ENCODE data around the gene MAP1B. TPM values are rescaled to one million over a fixed set of nuclear protein-coding genes. Genes with fewer than 3 reads are reported as not detected.

Gene MAP1B
- total RNA-seq, 1 experiment from 2014 or later: 8.9 TPM

DNA sequence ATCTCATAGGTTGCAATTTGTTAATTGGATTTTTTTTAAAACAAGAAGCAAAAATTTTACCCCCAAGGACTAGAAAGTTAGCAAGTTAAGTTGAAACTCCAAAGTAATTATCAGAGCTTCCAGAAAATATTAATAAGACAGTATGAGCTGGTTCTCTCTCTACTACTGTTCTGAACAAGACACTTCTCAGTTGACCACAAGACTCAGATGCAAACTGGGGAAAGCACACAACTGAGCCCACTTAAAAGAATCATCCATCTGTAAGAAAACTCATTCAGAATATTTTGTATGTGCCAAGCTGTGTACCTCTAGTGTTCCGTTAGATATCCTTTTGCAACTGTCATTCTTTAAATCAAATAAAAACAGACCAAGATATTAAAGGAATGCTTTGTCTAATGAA is 60.0 kb downstream of the MAP1B start:
- H3K36me3 ChIP-seq (ENCODE audit: control insufficient read depth in 1 of 2, insufficient read depth in 2 of 2, low read length in 2 of 2): no peaks in the 10 kb centered on the region
- no peak overlapping the region for H3K4me3 ChIP-seq (replicated peaks in 1 of 2; ENCODE audit: low read depth in 1 of 2, low read length in 2 of 2)
- H3K27me3 ChIP-seq (ENCODE audit: insufficient read depth, low read length): no peaks in the 10 kb centered on the region
- no TSS peak for BruUV-seq (replicated peaks)
- ATAC-seq: no peak
- no peaks in the 10 kb centered on the region for H4K20me1 ChIP-seq (ENCODE audit: insufficient read depth)
- TF ChIP-seq, protein P1, sequence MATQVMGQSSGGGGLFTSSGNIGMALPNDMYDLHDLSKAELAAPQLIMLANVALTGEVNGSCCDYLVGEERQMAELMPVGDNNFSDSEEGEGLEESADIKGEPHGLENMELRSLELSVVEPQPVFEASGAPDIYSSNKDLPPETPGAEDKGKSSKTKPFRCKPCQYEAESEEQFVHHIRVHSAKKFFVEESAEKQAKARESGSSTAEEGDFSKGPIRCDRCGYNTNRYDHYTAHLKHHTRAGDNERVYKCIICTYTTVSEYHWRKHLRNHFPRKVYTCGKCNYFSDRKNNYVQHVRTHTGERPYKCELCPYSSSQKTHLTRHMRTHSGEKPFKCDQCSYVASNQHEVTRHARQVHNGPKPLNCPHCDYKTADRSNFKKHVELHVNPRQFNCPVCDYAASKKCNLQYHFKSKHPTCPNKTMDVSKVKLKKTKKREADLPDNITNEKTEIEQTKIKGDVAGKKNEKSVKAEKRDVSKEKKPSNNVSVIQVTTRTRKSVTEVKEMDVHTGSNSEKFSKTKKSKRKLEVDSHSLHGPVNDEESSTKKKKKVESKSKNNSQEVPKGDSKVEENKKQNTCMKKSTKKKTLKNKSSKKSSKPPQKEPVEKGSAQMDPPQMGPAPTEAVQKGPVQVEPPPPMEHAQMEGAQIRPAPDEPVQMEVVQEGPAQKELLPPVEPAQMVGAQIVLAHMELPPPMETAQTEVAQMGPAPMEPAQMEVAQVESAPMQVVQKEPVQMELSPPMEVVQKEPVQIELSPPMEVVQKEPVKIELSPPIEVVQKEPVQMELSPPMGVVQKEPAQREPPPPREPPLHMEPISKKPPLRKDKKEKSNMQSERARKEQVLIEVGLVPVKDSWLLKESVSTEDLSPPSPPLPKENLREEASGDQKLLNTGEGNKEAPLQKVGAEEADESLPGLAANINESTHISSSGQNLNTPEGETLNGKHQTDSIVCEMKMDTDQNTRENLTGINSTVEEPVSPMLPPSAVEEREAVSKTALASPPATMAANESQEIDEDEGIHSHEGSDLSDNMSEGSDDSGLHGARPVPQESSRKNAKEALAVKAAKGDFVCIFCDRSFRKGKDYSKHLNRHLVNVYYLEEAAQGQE (IDR thresholded peaks at IDR 0.05; ENCODE audit: low read depth): no peak
- TF ChIP-seq EGR1 (IDR thresholded peaks at IDR 0.05; ENCODE audit: low read depth): no peak
- TF ChIP-seq EZH2phosphoT487 (IDR thresholded peaks at IDR 0.05; ENCODE audit: borderline replicate concordance): no peak
- no peak for TF ChIP-seq YY1 (IDR thresholded peaks at IDR 0.05; ENCODE audit: extremely low read depth, insufficient replicate concordance, low read depth, low read length)
- no peak for TF ChIP-seq JUND (IDR thresholded peaks at IDR 0.05)
- TF ChIP-seq POLR2A (IDR thresholded peaks at IDR 0.05; ENCODE audit: borderline replicate concordance, extremely low read depth, insufficient read depth, insufficient read length): no peak
- no peak for TF ChIP-seq ELF1 (IDR thresholded peaks at IDR 0.05; ENCODE audit: borderline replicate concordance, low read depth)
- TF ChIP-seq FOSL1 (IDR thresholded peaks at IDR 0.05; ENCODE audit: low read depth): no peak
- no peak for TF ChIP-seq POLR2AphosphoS5 (IDR thresholded peaks at IDR 0.05; ENCODE audit: low read depth, low read length)
- no peak for TF ChIP-seq SP1 (IDR thresholded peaks at IDR 0.05; ENCODE audit: low read depth)
- no peak for TF ChIP-seq TCF7L2 (IDR thresholded peaks at IDR 0.05; ENCODE audit: borderline replicate concordance, extremely low read depth, insufficient read depth, insufficient read length)
- no peak for TF ChIP-seq ZFX (IDR thresholded peaks at IDR 0.05)
- TF ChIP-seq ZNF274 (IDR thresholded peaks at IDR 0.05; ENCODE audit: low read depth, low read length): no peak
- no peak overlapping the region for H3K9ac ChIP-seq (ENCODE audit: low read length)
- ChIA-PET RAD21 (ENCODE audit: low non-redundant PET in 1 of 2, low total read pairs in 2 of 2, uncharacterized antibody in 2 of 2, unreplicated experiment in 2 of 2) (no interaction called here), POLR2A (no interaction called here), CTCF (no interaction called here)
- no peak for DNase-seq (ENCODE audit: low read depth, low spot score)
- no peak overlapping the region for H3K4me2 ChIP-seq (ENCODE audit: low read length)
- no peak overlapping the region for H2AFZ ChIP-seq (ENCODE audit: low read depth, low read length, poor library complexity, severe bottlenecking)
- no peaks in the 10 kb centered on the region for H3K4me1 ChIP-seq (ENCODE audit: control insufficient read depth in 1 of 2, insufficient read depth in 2 of 2, low read length in 2 of 2)
- no peaks in the 10 kb centered on the region for H3K9me2 ChIP-seq (ENCODE audit: insufficient read depth)
- intact Hi-C loops (cut with micrococcal nuclease): no loop called here
- no peak overlapping the region for H3K27ac ChIP-seq (ENCODE audit: low read depth, low read length)
- H3K9me3 ChIP-seq (ENCODE audit: control insufficient read depth in 1 of 2, insufficient read depth in 1 of 2, low read depth in 1 of 2, low read length in 2 of 2): no peaks in the 10 kb centered on the region
- H3K79me2 ChIP-seq (ENCODE audit: insufficient read depth, low read length): no peaks in the 10 kb centered on the region
